RWPE1 (cell line): ENCODE measurements around the gene SLC13A2.
"Not testable (repeated sequence)": the region's sequence is repeated elsewhere in the genome, so short reads cannot be mapped to it uniquely, and the experiment has no call there.

ENCODE experiments used
- CTCF ChIA-PET: fragments of 350-600 bp; sonication (Branson Sonifier 250); formaldehyde crosslinking; extraction: SDS; loops from one replicate; lab custom pipeline; 2021; lab: Yijun Ruan, JAX
- POLR2A ChIA-PET: fragments of 400-600 bp; formaldehyde crosslinking; extraction: SDS; loops from one replicate; lab custom pipeline; 2020; ENCODE audit warnings: antibody characterized with exemption; ENCODE audit not compliant: low non-redundant PET; lab: Yijun Ruan, JAX
- DNase-seq: peaks from one replicate; pipeline ENCODE4 v3.0.0; 2012; ENCODE audit warnings: low spot score
- H3K27ac ChIP-seq: fragments of 450-650 bp; 2 replicates; pipeline ENCODE4 v1.5.1; 2017
- TF ChIP-seq, protein P1 (sequence below): fragments of 450-650 bp; conservative IDR thresholded peaks from 2 replicates; pipeline ENCODE4 v1.5.1; 2017; ENCODE audit warnings: low read depth, mild to moderate bottlenecking

The SLC13A2 gene

DNA sequence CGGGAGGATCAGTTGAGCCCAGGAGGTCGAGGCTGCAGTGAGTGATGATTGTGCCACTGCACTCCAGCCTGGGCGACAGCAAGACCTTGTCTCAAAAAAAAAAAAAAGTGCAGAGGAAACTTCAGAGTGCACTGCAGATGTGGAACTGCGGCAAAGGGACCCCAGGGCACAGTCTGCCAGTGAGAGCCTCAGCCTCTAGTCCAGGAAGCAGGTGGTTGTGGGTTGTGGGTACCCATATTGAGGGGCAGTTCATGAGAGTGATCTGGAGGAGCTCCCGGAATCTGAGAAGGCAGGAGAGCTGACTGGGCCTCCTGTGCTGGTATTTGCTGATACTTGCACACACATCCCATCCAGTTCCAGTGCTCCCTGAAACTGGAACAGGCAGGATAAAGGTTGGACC lies 45.8 kb downstream of the SLC13A2 start:
- TF ChIP-seq, protein P1, sequence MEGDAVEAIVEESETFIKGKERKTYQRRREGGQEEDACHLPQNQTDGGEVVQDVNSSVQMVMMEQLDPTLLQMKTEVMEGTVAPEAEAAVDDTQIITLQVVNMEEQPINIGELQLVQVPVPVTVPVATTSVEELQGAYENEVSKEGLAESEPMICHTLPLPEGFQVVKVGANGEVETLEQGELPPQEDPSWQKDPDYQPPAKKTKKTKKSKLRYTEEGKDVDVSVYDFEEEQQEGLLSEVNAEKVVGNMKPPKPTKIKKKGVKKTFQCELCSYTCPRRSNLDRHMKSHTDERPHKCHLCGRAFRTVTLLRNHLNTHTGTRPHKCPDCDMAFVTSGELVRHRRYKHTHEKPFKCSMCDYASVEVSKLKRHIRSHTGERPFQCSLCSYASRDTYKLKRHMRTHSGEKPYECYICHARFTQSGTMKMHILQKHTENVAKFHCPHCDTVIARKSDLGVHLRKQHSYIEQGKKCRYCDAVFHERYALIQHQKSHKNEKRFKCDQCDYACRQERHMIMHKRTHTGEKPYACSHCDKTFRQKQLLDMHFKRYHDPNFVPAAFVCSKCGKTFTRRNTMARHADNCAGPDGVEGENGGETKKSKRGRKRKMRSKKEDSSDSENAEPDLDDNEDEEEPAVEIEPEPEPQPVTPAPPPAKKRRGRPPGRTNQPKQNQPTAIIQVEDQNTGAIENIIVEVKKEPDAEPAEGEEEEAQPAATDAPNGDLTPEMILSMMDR: no peak
- ChIA-PET CTCF (no interaction called here), POLR2A (no interaction called here)
- H3K27ac ChIP-seq: no peak overlapping the region
- no peak for DNase-seq

DNA sequence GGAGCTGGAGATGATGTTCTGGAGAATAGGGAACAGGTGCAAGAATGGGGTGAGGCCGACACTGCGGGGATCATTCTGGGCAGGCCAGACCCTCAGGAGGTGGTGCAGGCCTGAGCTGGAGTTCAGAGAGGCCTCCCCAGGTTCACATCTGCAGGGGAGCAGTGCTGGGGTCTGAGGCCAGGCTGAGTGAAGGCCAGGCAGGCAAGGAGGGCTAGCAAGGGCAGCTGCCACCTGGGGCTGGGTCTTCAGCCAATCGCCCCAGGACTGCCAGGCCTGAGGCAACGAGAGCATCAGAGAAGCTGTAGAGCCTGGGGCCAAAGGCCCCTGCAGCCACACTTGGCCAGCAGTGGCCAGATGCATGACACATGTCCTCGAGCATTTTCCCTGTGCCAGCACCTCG lies 47.2 kb downstream of the SLC13A2 start:
- TF ChIP-seq, protein P1: no peak
- POLR2A ChIA-PET: no interaction called here
- CTCF ChIA-PET: interaction anchor here (0.6 to 0.9 kb wide), 2 partner anchors 12 to 17 kb away, joined by 4 read pairs; no protein-coding TSS in a partner anchor
- DNase-seq: no peak
- H3K27ac ChIP-seq: no peak overlapping the region

DNA sequence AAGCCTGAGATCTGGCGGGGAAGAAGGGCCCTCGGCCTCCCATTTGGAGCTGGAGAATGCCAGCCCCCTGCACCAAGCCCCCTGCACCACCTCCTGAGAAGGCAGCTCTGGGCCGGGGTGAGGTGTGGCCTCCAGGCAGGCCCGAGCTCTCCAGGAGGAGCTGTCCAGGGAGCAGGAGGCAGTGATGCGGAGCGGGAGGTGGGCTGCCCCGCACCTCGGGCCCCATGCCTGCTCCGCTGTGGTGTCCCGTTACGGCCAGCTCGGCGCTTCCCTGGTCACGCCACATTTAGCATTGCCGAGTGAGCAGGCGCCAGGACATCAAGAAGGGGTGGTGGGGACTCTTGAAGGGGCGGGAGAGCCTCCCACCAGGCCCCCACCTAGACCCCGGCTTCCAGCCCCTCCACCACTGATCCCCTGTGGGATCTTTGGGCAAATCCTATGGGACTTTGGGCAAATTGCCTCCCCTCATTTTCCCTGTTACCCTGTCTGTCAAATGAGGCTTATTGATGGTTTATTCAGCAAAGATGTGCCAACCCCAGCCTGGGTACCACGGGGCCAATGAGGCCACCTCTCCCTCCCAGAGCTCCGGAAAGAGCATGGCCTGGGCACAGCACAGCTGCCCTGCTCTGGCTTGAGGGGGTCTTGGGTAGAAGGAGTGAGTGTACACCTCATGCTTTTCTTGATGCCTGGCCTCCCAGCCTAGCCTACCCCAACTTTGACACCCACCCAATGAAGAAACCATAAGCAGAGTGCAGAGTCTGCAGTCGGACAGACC lies 48.1 kb downstream of the SLC13A2 start:
- CTCF ChIA-PET: interaction anchor here (0.9 kb wide), 1 partner anchor 13 kb away, joined by 4 read pairs; no protein-coding TSS in a partner anchor
- H3K27ac ChIP-seq: no peak overlapping the region
- TF ChIP-seq, protein P1: no peak
- POLR2A ChIA-PET: no interaction called here
- no peak for DNase-seq

DNA sequence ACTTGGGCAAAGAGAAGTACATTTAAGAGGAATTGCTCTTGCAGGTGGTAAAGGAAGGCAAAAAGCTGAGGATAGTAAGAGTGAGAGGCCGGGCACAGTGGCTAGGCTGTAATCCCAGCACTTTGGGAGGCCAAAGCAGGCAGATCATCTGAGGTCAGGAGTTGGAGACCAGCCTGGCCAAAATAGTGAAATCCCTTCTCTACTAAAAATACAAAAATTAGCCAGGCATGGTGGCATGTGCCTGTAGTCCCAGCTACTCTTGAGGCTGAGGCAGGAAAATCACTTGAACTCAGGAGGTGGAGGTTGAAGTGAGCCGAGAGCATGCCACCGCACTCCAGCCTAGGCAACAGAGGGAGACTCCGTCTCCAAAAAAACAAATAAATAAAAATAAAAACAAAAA lies 48.8 kb downstream of the SLC13A2 start:
- CTCF ChIA-PET: interaction anchor here (0.5 to 1.2 kb wide), 3 partner anchors 9 to 276 kb away, joined by 3 to 7 read pairs (median 3); no protein-coding TSS in a partner anchor
- H3K27ac ChIP-seq, POLR2A ChIA-PET, DNase-seq: not testable (repeated sequence)

DNA sequence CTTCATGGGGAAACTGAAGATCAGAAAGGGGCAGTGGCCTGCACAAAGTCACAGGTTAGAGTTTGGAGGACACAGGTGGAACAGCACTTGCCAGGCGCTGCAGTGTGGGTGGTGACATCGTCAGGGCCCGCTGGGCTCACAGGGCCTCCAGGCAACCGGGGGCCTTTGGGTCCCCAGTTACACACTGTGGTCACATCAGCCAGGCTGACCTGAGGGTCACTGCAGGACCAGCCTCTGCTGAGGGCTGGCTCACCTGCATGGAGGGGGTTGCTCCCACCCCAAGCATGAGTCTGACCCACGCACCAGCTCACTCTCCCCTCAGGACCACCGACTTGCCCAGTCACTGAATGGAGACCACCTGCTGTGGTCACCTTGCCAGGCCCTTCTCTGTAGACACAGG lies 49.7 kb downstream of the SLC13A2 start:
- TF ChIP-seq, protein P1: no peak
- ChIA-PET POLR2A (no interaction called here), CTCF (interaction anchor here (0.6 to 1.2 kb wide), 2 partner anchors 28 to 825 kb away, joined by 3 read pairs; no protein-coding TSS in a partner anchor)

DNA sequence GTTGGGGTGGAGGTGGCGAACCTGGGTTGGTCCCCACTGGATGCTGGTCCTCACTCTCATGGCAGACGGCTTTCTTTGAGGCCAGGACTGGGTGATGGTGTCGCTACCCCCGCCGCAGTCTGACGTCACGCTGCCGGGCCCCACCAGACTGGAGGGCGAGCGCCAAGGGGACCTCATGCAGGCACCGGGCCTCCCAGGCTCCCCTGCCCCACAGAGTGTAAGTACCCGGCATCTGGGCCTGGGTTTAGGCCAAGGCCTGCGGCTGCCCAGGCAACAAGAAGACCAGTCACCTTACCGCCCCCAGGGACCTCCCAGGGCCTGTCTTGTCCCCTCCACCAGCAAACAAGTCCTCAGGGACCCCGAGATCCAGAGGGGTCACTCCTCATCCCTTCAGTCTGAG lies 50.4 kb downstream of the SLC13A2 start:
- H3K27ac ChIP-seq: peak overlapping the region; percentile 80; the same call in 1 of the 2 replicates
- ChIA-PET CTCF (no interaction called here), POLR2A (no interaction called here)
- DNase-seq: no peak
- TF ChIP-seq, protein P1: no peak

More for the DNA sequence above, 49.7 kb downstream of the SLC13A2 start:
- DNase-seq: no peak
- no peak overlapping the region for H3K27ac ChIP-seq
